NK-92 (cell line): ENCODE results near the gene FAM78A.
"Not testable (repeated sequence)": the region's sequence is repeated elsewhere in the genome, so short reads cannot be mapped to it uniquely, and the experiment has no call there.

Experiments used
- DNase-seq: peaks from one replicate; lab custom pipeline; 2025; ENCODE audit not compliant: unreplicated experiment; lab: John Stamatoyannopoulos, UW

Gene FAM78A

GRCh38 chr9:131266266-131267229 is 9.8 kb downstream of the FAM78A start:
- no peak for DNase-seq

GRCh38 chr9:131264231-131264630 is 12.1 kb downstream of the FAM78A start:
- no peak for DNase-seq

GRCh38 chr9:131263701-131264100 is 12.6 kb downstream of the FAM78A start:
- no peak for DNase-seq

DNA sequence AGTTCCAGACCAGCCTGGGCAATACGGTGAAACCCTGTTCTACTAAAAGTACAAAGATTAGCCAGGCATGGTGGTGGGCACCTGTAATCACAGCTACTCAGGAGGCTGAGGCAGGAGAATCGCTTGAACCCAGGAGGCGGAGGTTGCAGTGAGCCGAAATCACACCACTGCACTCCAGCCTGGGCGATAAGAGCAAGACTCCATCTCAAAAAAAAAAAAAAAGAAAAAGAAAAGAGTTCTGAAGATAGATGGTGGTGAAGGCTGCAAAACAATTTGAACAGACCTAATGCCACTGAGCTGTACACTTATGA is 13.3 kb downstream of the FAM78A start:
- DNase-seq: not testable (repeated sequence)

DNA sequence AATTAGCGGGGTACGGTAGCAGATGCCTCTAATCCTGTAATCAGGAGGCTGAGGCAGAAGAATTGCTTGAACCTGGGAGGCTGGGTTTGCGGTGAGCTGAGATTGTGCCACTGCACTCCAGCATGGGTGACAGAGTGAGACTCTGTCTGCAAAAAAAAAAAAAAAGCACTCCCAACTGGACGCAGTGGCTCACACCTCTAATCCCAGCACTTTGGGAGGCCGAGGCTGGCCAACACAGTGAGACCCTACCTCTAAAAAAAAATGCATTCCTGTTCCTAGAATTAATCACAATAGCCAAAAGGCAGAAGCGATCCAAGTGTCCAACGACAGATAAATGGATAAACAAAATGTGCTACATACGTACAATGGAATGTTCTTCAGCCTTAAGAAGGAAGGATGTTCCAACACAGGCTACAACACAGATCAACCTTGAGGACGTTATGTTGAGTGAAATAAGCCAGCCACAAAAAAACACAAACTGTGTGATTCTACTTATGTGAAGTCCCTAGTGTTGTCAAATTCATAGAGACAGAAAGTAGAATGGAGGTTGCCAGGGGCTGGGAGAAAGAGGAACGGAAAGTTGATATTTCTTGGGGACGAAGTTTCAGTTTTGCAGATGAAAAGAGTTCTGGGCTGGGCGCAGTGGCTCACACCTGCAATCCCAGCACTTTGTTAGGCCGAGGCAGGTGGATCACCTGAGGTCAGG is 13.8 kb downstream of the FAM78A start:
- no peak for DNase-seq

DNA sequence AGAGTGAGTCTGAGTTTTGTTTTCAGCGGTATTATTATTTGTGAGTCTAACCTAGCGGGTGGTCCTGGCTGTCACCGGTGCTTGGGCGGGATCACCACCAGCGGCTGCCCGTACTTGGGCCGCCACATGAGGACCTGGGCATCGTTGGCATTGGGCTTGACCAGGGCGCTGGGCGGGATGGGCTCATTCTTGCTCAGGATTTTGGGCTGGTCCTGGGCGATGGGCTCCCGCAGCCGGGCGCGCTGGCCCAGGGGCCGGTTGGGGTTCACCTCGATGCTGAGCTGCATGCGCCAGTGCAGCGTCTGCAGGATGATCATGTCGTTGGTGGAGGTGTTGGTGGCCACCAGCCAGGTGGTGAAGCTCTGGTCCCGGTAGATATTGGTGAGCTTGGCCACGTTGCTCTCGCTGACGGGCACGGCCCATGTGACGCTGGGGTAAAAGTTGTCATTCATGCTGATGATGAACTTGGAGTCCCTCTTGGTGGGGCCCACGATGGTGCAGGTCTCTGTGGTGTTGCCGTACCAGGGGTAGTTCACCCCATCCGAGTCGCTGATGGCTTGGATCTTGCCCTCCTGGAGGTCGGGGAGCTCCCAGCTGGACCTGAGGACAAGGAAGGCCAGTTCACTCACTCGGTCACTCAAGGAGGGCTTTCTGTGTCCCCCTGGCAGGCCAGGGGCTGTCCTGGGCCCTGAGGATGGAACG is 15.4 kb downstream of the FAM78A start:
- no peak for DNase-seq

- DNase-seq: no peak
These were observed 16.3 kb downstream of the FAM78A start for GRCh38 chr9:131259916-131260597.

GRCh38 chr9:131259432-131259898 is 16.8 kb downstream of the FAM78A start:
- DNase-seq: no peak

- no peak for DNase-seq
These were observed 17.4 kb downstream of the FAM78A start for GRCh38 chr9:131258698-131259431.

DNA sequence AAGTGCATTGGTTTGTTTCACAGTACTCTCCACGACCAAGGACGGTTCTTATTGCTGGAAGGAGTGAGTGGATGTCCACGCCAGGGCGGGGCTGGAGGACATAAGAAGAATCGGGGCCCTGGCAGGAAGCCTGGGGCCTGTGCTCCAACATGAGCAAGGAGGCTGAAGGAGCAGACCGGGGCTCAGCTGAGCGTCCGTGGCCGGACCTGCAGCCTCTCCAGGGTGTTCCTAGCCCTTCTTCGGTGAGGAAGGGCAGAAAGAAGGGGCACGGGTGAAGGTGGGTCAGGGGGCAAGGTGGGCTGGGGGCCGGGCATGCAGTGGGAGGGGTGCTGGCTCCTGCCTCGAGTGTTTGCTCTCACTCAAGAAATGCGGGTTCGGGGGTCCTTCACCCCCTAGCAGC is 18.1 kb downstream of the FAM78A start:
- no peak for DNase-seq

- DNase-seq: no peak
These were observed 18.9 kb downstream of the FAM78A start for GRCh38 chr9:131257266-131258025.

DNA sequence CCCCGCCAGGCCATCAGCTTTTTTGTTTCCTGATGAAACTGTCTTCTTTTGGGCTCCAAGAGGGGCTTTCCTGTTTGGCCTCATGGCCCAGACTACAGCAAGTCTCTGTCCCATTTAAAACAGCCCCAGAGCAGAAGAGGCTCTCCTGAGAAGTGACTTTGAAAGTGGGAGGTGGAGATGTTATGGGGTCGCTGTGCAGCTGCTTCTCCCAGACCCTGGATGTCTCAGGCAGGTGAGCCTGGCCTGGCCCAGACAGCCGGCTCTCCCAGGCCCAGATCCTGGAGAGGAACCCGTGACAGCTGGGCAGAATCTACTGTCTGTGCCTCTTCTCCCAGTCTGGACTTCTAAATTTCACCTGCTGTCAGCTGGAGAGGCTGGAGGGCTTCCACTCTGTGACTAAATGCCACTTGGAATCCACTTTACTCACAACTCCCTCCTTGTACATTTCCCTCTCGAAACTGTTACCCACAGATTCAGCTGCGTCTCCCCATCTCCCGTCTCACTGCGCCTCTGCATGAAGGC is 20.6 kb downstream of the FAM78A start:
- DNase-seq: no peak

DNA sequence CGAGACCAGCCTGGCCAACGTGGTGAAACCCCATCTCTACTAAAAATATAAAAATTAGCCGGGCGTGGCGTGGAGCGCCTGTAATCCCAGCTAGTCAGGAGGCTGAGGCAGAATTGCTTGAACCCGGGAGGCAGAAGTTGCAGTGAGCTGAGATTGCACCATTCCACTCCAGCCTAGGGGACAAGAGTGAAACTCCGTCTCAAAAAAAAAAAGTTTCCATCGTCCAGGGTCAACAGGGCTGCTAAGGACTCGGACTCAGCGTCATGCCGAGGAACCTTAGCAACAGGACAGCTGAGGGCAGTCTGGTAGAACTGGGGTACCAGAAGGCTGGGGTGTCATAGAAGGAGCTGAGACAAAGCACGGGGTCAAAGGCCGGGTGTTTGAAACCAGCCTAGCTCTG is 21.7 kb downstream of the FAM78A start:
- no peak for DNase-seq

DNA sequence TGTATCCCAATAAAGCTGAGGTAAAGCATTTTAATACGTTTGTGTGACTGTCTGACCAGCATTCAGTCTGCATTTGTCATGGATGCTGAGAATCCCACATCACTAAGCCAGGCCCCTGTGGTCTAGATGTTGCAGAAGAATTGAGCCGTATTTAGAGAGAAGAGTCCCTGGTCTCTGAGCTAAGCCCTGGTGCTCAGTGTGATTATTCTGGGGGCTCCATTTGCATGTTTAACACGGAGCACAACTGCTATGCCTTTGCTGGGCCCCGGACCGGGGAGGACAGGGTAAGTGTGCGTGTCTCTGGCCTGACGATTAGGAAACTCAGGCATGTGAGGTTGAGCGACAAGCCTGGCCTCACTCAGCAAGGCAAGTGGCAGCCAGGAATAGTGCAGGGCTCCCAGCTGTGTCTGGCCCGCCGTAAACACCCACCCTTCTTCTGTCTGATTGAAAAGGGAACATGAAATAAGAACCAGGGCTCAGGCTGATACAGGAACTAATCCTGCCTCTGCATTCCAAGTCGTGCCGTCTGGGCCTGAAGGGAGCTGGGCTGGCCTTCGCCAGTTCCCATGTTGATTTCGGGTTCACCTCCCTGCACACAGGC is 22.3 kb downstream of the FAM78A start:
- DNase-seq: no peak

DNA sequence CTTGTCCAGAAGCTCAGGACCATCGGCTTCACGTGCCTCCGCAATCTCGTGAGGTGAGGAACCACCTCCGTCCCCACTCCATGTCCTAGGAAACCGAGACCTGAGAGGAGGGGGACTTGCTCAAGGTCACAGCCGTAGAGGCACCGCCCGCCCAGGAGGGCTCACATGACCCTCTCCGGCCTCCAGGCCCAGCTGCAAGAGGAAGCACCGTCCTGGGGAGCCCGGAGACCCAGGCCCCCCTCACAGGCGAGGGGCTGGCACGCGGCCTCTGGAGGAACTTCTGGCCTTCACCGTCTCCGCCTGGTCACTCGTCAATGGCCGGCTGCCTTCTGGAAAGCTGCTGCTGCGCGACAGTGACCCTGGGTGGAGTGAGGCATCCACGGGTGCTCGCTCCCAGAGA is 24.2 kb downstream of the FAM78A start:
- DNase-seq: no peak

- DNase-seq: no peak
These were observed 29.7 kb downstream of the FAM78A start for GRCh38 chr9:131246618-131247017.

GRCh38 chr9:131244331-131244730 is 32.0 kb downstream of the FAM78A start:
- DNase-seq: not testable (repeated sequence)

DNA sequence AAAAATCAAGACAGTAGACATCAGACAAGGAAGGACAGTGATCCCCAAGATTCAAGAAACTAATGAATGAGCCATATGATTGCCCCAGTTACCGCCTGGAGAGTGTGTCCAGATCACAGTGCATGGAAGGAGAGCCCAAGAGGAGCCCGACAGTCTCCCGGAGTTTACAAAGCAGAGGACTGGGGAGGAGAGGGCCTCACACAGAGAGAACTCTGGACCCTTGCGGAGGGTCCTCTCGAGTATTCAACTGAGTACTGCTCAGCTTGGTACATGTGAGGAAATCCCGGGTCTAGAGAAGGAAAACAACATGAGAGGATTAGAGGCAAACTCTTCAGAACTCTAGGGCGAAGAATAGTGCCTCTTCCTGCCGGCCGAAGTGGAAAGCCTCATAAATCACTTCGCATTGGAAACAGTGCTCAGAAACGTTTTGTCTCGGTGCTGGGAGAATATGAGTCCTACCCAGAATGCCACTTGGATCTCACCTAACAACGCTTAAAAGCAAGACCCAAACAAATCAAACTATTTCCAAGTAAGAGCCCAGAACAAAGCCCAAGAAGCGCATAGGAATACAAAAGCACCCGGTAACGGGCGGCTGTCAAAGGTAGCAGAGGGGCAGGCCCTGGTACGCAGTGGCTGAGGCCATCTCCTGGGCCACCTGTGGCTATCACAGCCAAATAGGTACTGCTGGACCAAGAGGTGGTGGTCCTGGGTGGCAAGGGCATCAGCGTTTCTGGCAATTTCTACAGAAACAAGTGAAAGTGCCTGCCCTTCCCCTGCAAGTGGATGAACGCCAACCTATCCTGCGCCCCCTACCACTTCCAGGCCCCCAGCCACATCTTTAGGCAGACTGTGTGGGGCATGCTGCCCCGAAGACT is 36.0 kb downstream of the FAM78A start:
- DNase-seq: no peak
